ENCODE data around the gene GPR27.

GPR27 gene

DNA sequence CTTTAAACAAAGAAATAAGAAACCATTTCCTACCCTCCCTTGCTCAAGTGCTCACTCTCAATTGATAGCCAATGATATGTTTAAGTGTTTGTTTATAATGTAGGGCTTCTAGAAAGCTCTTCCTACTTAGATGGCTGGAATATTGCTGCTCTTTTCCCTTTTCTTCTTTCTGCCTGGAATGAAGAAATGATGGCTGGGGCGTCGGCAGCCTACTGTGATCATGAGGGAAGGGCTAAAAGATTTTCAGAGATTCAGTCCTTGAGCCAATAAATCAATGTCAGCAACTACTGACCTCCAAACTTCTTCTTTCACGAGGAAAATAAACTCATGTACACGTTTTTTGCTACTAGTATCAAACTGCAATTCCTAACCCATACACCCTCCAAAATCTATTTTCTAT is 2.1 kb upstream of the GPR27 start:
- ChIA-PET POLR2A (ENCODE audit: low non-redundant PET) (no interaction called here), CTCF (no interaction called here)
- TF ChIP-seq, protein P1, sequence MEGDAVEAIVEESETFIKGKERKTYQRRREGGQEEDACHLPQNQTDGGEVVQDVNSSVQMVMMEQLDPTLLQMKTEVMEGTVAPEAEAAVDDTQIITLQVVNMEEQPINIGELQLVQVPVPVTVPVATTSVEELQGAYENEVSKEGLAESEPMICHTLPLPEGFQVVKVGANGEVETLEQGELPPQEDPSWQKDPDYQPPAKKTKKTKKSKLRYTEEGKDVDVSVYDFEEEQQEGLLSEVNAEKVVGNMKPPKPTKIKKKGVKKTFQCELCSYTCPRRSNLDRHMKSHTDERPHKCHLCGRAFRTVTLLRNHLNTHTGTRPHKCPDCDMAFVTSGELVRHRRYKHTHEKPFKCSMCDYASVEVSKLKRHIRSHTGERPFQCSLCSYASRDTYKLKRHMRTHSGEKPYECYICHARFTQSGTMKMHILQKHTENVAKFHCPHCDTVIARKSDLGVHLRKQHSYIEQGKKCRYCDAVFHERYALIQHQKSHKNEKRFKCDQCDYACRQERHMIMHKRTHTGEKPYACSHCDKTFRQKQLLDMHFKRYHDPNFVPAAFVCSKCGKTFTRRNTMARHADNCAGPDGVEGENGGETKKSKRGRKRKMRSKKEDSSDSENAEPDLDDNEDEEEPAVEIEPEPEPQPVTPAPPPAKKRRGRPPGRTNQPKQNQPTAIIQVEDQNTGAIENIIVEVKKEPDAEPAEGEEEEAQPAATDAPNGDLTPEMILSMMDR (conservative IDR thresholded peaks at IDR 0.05; ENCODE audit: low read depth) = no peak
- H3K27ac ChIP-seq = no peak overlapping the region
- DNase-seq (ENCODE audit: low spot score) = no peak

DNA sequence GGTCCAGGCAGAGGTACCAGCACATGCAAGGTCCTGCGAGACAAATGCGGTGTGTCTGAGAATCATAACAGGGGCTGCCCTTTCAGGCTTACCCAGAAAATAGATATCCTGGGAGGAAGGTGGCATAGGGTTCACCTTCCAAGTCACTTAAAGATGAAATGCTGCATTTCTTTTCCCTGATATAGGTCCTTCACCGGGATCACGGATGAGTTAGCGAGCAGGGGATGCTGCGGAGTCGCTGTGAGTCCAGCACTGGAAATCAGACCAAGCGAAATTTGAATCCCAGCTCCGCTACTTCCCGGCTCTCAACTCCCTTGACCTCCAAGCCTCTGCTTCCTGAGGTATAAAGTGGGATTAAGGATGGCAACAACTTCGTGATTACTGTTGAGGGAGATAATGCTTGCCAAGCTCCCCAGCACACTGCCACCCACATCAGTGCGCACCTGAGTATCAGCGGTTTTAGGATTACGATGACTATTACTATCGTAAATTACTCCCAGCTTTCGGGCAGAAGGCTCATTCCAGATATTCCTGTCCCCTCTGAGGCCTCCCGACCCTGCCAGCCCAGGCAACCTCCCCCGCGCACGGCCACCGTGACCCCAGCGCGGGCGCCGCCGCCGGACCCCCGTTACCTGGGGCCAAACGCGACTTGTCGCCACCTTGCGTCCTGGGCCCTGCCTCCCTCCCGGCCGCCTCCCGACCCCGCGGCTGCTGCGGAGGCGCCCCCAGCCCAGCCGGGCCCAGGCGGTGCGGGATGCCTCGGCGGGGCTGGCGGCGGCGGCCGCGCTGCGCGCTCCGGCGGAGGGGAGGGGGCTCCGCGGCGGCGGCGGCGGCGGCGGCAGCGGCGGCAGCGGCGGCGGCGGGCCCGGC is 589 bp upstream of the GPR27 start:
- TF ChIP-seq, protein P1 (conservative IDR thresholded peaks at IDR 0.05; ENCODE audit: low read depth) = no peak
- CTCF ChIA-PET = no interaction called here
- POLR2A ChIA-PET (ENCODE audit: low non-redundant PET) = no interaction called here
- no peak for DNase-seq (ENCODE audit: low spot score)
- H3K27ac ChIP-seq = no peak overlapping the region

DNA sequence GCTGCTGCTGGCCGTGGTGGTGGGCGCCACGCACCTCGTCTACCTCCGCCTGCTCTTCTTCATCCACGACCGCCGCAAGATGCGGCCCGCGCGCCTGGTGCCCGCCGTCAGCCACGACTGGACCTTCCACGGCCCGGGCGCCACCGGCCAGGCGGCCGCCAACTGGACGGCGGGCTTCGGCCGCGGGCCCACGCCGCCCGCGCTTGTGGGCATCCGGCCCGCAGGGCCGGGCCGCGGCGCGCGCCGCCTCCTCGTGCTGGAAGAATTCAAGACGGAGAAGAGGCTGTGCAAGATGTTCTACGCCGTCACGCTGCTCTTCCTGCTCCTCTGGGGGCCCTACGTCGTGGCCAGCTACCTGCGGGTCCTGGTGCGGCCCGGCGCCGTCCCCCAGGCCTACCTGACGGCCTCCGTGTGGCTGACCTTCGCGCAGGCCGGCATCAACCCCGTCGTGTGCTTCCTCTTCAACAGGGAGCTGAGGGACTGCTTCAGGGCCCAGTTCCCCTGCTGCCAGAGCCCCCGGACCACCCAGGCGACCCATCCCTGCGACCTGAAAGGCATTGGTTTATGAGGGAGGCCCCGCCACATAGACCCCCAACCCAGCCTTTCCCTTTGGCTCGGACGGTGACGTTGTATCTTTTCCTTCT is 1.1 kb downstream of the GPR27 start:
- POLR2A ChIA-PET (ENCODE audit: low non-redundant PET) = no interaction called here
- H3K27ac ChIP-seq = no peak overlapping the region
- no peak for DNase-seq (ENCODE audit: low spot score)
- TF ChIP-seq, protein P1 (conservative IDR thresholded peaks at IDR 0.05; ENCODE audit: low read depth) = no peak
- CTCF ChIA-PET = no interaction called here

- POLR2A ChIA-PET (ENCODE audit: low non-redundant PET) = no interaction called here
- no peak for DNase-seq (ENCODE audit: low spot score)
- TF ChIP-seq, protein P1 (conservative IDR thresholded peaks at IDR 0.05; ENCODE audit: low read depth) = no peak
- CTCF ChIA-PET = no interaction called here
- no peak overlapping the region for H3K27ac ChIP-seq
These were observed 4.4 kb downstream of the GPR27 start for GRCh38 chr3:71758091-71758490.

GRCh38 chr3:71759401-71759800 is 5.7 kb downstream of the GPR27 start:
- TF ChIP-seq, protein P1 (conservative IDR thresholded peaks at IDR 0.05; ENCODE audit: low read depth) = no peak
- no peak for DNase-seq (ENCODE audit: low spot score)
- CTCF ChIA-PET = no interaction called here
- H3K27ac ChIP-seq = no peak overlapping the region
- POLR2A ChIA-PET (ENCODE audit: low non-redundant PET) = no interaction called here

GRCh38 chr3:71760140-71760539 is 6.5 kb downstream of the GPR27 start:
- POLR2A ChIA-PET (ENCODE audit: low non-redundant PET) = no interaction called here
- H3K27ac ChIP-seq = no peak overlapping the region
- DNase-seq (ENCODE audit: low spot score) = no peak
- TF ChIP-seq, protein P1 (conservative IDR thresholded peaks at IDR 0.05; ENCODE audit: low read depth) = no peak
- CTCF ChIA-PET = no interaction called here
